ENCODE data around the gene ZNHIT3.
"Not testable (repeated sequence)": the region's sequence is repeated elsewhere in the genome, so short reads cannot be mapped to it uniquely, and the experiment has no call there.

The ZNHIT3 gene

DNA sequence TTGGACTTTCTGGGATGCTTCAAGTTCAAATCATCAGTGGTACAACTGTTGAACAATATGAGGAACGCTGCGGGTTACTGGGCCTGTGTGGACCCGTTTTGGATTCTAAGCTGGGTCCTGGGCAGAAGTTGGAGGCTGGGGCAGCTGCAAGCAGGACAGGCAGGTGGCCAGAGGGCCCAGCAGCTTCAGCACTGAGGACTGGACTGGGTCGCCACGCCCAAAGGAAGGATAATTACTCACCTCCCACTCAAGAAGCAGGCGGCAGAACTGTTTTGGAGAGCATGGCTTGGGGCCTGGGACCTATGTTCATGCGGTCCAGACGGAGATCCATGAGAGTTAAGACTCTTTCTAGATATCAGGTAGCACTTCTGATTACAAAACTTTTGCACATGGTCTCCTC lies 1.5 kb upstream of the ZNHIT3 start:
- FAIRE-seq, result no peak

DNA sequence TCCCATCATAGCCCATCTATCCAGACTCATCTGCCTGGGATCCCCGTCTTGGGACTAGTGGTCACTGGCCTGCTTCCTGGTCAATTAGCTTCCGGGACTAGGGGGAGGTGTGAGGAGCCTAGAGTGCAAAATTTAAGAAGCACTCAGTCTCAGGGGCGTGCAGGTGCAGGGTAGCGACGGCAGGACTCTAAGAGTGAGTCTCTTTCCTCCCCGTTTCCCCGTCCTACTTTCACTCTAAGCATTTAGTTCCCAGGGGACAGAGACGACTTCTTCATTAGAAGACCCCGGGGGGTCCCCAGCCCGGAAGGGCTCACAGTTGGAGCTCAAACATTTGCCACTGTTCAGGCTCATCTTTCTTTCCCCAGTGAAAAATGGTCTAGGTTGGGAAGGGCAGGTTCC lies 677 bp upstream of the ZNHIT3 start:
- FAIRE-seq, result no peak

GRCh38 chr17:36493956-36494355 lies 7.5 kb downstream of the ZNHIT3 start:
- FAIRE-seq, result no peak

- FAIRE-seq, result no peak
Observed at GRCh38 chr17:36494674-36495073, 8.2 kb downstream of the ZNHIT3 start.

DNA sequence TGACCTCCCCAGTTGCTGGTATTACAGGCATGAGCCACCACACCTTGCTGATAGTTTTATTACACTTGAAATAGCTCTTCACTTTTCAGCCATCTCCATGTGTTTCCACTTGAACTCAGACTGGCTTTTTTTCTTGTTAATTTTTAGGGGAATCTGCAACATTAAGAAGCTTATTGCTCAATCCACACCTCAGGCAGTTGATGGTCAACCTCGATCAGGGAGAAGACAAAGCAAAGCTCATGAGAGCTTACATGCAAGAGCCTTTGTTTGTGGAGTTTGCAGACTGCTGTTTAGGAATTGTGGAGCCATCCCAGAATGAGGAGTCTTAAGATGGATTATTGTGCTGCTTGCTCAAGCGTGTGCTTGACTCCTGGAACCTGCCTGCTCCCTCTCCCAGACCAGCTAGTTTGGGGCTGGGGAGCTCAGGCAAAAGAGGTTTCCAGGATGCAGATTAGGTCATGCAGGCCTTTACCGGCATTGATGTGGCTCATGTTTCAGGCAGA lies 8.6 kb downstream of the ZNHIT3 start:
- FAIRE-seq, result no peak

DNA sequence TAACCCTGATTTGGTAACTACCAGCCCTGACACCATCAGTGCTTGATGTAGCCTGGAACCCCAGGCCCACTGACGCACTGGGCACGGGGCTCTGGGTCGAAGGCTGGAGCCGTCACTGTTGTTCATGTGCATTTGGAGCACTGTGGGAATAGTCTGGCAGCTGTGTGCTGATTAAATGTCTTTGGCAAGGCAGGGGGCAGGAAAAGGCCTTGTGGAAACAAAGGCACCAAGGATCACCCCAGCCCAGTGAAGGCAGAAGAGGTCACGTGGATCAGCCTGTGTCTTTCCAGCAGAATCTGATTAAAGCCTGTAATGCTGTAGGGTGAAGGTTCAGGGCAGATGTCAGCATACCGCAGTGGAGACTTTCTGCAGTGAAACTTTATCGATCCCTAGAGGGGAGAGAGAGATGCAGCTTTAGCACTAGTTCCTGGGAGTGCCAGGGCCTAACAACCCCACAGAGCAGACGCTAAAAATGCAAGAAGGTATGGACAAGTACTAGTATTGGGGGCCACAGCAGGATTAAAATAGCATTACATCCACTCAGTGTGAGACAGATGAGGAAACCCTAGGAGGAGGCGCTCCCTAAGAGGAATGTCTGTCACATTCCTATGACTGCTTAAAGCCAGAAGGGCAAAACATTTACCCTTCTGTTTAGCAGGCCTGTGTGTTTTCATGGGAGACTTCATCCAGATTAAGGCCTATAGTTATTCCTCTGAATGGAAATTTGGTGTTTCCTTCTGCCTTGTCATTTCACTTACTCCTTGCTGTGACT lies 9.7 kb downstream of the ZNHIT3 start:
- FAIRE-seq, result no peak

GRCh38 chr17:36498155-36498554 lies 11.7 kb downstream of the ZNHIT3 start:
- FAIRE-seq, result no peak

GRCh38 chr17:36498560-36499300 lies 12.2 kb downstream of the ZNHIT3 start:
- FAIRE-seq, result no peak

DNA sequence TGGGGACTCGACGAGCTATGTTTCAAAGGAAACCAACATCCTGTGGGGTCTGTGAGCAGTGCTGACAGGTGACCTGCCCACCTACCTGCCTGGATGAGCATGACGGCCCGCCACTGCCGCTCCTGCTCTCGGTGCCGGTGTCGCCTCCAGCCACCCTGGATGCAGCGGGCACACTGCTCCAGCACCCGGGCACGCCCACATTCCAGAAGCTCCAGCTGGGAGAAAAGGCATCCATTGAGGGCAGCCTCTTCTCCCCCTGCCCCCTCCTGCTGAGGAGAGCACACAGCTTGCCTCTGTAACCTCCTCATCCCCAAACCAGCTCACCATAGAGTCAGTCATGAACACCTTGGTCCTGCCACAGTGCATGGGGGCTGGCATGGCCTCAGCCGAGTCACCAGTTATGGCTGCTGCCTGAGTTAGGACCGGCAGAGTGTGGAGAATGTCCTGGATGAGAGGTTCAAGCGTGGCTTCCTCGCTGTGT lies 14.3 kb downstream of the ZNHIT3 start:
- no peak for FAIRE-seq

- FAIRE-seq, result no peak
Observed at GRCh38 chr17:36501351-36501750, 14.9 kb downstream of the ZNHIT3 start.

- FAIRE-seq, result no peak
Observed at GRCh38 chr17:36501963-36502362, 15.5 kb downstream of the ZNHIT3 start.

DNA sequence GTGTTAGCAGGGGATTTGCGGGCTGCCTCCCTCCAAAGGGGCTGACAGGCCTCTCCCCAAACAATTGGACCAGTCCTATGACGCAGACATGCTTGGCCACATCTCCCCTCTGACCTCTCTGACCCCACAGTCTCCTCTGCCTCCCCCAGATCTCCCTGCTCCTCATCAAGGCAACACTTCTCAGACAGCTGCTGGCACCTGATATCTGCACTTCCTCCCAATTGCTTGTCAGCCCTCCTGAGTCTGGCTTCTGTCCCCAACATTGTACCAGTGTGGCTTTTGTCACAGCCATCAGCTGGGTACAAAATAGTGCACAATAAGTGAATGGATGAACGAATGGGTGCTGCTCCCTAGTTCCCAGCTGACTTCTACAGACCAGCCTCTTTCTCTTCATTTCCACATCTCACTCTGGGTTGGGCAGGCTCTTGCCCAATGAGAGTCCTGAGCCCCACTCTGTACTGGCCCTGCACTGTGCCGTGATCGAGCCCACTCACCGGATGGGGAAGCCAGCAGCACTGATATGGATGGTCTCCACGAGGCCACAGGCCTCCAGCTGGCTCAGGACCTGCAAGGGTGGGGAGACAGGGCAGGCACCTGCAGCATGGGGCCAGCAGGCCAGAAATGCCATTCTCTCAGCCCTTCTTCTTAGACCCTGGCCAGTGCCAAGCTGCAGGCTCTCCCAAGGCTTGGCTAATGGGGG lies 17.1 kb downstream of the ZNHIT3 start:
- no peak for FAIRE-seq

- no peak for FAIRE-seq
Observed at GRCh38 chr17:36504156-36504545, 17.7 kb downstream of the ZNHIT3 start.

DNA sequence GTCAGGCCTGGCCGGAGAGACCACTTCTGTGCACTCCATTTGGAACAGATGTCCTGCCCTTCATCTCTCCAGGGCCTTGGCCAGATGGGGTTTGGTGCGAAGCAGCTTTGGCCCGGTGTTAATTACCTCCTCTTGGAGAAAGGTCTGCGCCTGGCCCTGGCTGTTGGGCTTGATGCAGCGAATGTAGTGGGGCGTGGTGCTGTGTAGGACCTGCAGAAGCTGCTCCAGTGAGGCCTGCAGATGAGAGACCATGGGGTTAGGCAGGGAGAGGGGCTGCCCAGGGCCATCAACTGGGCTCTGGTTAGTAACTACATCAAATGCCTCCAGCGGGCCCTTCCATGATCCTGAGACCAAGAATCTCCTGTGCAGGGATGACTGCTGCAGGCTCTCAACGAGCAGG lies 18.7 kb downstream of the ZNHIT3 start:
- no peak for FAIRE-seq

GRCh38 chr17:36506249-36506826 lies 19.9 kb downstream of the ZNHIT3 start:
- FAIRE-seq, result no peak

DNA sequence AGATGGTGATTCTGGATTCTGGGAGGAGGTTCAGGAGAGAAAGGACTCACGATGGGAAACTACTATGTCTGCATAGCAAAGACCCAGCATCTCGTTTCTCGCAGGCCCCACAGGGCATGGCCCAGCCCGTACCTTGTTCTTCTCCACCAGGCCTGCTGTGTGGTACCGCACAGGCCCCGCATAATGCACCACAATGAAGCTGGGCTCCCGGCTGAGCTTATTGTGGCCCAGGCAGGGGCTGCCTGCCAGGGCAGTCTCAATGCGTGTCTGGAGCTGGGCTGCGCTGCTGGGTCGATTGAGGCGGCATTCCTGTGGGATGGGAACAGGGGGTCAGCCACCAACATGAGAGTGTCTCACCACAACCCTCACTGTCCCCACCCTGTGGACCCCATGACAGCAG lies 20.4 kb downstream of the ZNHIT3 start:
- FAIRE-seq, result no peak

DNA sequence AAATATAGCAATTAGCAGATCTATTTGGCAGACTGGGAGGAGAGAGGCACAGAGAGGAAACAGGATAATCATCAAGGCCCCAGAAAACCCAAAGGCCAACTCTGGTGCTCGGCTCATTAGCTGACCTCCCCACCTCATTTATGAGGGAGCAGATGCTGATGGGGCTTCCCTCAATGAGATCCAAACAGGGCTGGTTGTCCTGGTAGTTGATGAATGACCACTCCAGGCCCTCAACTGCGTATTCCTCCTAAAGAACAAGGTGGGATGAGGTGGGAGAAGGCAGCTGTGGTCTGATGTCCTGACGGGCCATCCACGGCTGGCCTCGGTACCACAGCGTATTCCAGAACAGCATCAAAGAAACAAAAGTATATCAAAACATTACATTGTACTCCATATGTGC lies 20.8 kb downstream of the ZNHIT3 start:
- no peak for FAIRE-seq

- FAIRE-seq, result not testable (repeated sequence)
Observed at GRCh38 chr17:36508439-36508838, 22.0 kb downstream of the ZNHIT3 start.

DNA sequence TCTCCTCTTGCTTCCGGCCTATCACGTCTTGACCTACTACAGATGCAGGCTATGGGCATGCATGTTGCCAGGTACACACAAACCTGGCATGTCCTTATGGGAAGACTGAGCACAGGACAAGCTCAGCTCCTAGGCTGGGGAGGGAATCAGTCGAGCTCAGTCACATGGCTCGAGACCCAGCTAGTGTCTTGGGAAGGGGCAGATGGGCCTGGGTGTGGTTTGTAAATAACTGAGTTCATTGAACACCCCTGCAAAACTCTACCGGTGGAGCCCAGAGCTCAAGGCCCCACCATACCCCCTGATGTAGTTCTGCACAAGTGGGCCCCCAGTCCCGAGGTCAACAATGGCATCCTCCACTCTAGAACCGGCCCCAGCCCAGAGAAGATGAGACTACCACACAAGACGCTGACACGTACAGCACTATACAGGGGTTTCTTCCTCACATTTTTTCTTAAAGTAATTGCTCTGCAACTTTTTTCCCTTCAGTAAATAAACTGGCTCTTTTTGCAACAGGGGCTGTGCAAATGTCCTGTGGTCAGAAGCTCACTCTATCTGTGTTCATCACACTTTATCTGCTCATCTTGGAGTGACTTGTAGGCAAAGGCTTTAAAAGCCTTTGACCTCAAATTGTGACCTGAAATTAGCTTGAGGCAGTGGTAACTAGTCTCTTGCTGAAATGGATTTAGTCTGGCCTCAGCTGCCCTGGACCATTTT lies 22.9 kb downstream of the ZNHIT3 start:
- no peak for FAIRE-seq

- FAIRE-seq, result no peak
Observed at GRCh38 chr17:36510636-36511035, 24.2 kb downstream of the ZNHIT3 start.

DNA sequence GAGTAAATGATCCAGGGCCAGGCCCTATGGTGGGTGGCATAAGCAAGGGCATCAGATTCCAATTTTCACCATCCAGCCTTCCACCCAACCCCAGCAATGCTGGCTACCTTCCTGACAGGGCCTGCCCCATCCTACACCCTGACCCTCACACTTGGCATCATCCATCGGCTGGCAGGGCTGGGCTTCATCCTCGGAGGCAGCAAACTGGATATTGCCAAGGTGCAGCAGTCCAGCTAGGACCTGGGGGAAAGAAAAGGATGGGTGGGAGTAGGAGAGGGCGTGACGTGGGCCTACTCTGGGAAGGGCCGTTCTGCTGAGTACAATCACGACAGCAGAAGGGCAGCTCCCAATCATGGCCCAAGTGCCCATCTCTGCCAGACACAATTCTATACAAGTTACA lies 24.7 kb downstream of the ZNHIT3 start:
- no peak for FAIRE-seq

GRCh38 chr17:36512641-36513040 lies 26.2 kb downstream of the ZNHIT3 start:
- no peak for FAIRE-seq

DNA sequence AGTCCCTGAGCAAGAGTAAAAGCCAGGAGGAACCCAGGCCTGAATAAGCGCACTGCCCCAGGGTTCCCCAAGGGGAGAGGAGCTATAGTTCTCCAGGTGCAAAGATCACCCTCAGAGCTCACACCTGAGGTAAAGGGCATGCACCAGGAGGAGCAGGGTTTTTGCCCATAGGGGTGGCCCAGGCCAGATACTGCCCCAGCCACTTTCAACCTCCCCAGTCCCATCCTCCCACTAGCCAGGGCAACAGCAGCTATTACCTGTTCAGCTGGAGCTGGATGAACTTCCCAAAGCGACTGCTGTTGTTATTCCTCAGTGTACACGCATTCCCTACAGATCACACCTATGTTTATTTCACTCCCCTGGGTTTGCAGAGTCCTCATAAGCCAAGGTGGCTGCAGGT lies 28.4 kb downstream of the ZNHIT3 start:
- no peak for FAIRE-seq
